ENCODE data around the gene OMP. TPM values are rescaled to one million over a fixed set of nuclear protein-coding genes. Genes with fewer than 3 reads are reported as not detected.

The OMP gene
- total and polyA plus RNA-seq, 2 donors (not counting 3 experiments of a cell fraction or from before 2014, with no cell fraction given), result 0.80 TPM; not detected in 1

DNA sequence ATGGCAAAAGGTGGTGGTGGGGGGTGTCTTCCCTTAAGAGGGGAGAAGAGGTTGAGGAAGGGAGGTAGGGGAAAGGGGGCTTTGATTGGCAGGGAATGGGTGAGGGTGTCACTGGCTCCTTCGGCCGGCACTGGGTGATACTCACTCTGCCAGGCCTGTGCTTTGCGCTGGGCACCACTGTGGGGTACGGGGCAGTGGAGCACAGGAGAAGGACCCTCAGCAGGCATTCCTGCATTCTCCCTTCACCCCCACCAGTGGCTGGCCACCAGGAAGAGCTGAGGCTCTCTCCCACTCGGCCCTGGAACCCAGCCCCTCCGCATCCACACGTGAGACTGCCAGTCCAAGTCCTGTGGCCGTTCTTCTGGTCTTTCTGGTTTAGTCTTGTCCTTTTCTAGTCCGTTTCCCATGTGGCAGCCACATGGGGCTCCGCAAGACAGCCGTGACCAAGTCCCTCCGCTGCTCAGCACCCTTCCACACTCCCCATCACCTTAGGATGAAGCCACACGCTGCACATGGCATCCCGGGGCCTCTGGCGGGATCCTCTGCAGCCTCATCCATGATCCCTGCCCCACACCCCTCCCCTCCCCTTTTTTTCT is 27.9 kb upstream of the OMP start:
- Histone ChIP-seq H3K9me1 (replicated peaks; ENCODE audit: control insufficient read depth, extremely low read depth, insufficient read depth, low read length) (no peaks in the 10 kb centered on the region), H3K4me2 (ENCODE audit: insufficient read depth, low read length) (no peak overlapping the region), H3K79me2 (ENCODE audit: control insufficient read depth, insufficient read depth, low read length) (no peaks in the 10 kb centered on the region), H3K4me1 (ENCODE audit: control insufficient read depth, extremely low read depth, insufficient read depth, low read length) (peaks cover 30% of the 10 kb centered on the region), H3K9ac (replicated peaks; ENCODE audit: extremely low read depth, insufficient read depth, low read length) (no peak overlapping the region), H2AFZ (ENCODE audit: low read depth, low read length) (no peak overlapping the region), H3K36me3 (ENCODE audit: control insufficient read depth in 2 of 2, extremely low read depth in 1 of 2, insufficient read depth in 2 of 2, low read length in 2 of 2) (no peaks in the 10 kb centered on the region), H3K27me3 (ENCODE audit: control insufficient read depth in 2 of 2, insufficient read depth in 2 of 2, low read length in 2 of 2) (no peaks in the 10 kb centered on the region), H3K4me3 (replicated peaks in 1 of 3; ENCODE audit: insufficient read depth in 1 of 3, low read depth in 1 of 3, low read length in 3 of 3) (no peak overlapping the region), H4K20me1 (replicated peaks; ENCODE audit: control insufficient read depth, extremely low read depth, insufficient read depth, low read length) (no peaks in the 10 kb centered on the region), H3K27ac (ENCODE audit: insufficient read depth, low read depth, low read length) (no peak overlapping the region), H3K9me3 (replicated peaks; ENCODE audit: control insufficient read depth, insufficient read depth, low read length) (no peaks in the 10 kb centered on the region)
- intact Hi-C loops (cut with micrococcal nuclease) (no loop called here), dilution Hi-C loops (cut with MboI; ENCODE audit: extremely low pct_ligation_motif_present, low sequenced_read_pairs) (no loop called here)
- TF ChIP-seq EZH2 (IDR thresholded peaks at IDR 0.05; ENCODE audit: borderline replicate concordance, low read depth, low read length, severe bottlenecking) (no peak), POLR2AphosphoS5 (IDR thresholded peaks at IDR 0.05; ENCODE audit: insufficient read depth, low read depth, low read length) (no peak), JUN (IDR thresholded peaks at IDR 0.05; ENCODE audit: borderline replicate concordance, insufficient read depth, insufficient read length, low read depth) (no peak), POLR2A (IDR thresholded peaks at IDR 0.05; ENCODE audit: low read depth, low read length) (no peak), GATA2 (IDR thresholded peaks at IDR 0.05; ENCODE audit: insufficient read depth, insufficient read length, low read depth, low read length) (no peak), MAX (IDR thresholded peaks at IDR 0.05; ENCODE audit: insufficient read depth, insufficient read length) (no peak), MYC (IDR thresholded peaks at IDR 0.05; ENCODE audit: low read depth, low read length) (no peak), FOS (IDR thresholded peaks at IDR 0.05; ENCODE audit: borderline replicate concordance, insufficient read depth, low read length) (no peak)
- TF ChIP-seq, protein P1, sequence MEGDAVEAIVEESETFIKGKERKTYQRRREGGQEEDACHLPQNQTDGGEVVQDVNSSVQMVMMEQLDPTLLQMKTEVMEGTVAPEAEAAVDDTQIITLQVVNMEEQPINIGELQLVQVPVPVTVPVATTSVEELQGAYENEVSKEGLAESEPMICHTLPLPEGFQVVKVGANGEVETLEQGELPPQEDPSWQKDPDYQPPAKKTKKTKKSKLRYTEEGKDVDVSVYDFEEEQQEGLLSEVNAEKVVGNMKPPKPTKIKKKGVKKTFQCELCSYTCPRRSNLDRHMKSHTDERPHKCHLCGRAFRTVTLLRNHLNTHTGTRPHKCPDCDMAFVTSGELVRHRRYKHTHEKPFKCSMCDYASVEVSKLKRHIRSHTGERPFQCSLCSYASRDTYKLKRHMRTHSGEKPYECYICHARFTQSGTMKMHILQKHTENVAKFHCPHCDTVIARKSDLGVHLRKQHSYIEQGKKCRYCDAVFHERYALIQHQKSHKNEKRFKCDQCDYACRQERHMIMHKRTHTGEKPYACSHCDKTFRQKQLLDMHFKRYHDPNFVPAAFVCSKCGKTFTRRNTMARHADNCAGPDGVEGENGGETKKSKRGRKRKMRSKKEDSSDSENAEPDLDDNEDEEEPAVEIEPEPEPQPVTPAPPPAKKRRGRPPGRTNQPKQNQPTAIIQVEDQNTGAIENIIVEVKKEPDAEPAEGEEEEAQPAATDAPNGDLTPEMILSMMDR (IDR thresholded peaks at IDR 0.05; ENCODE audit: extremely low read depth in 1 of 2, insufficient read depth in 1 of 2, low read depth in 1 of 2, low read length in 2 of 2), result no peak
- FAIRE-seq, result no peak
- ChIA-PET POLR2A (no interaction called here), CTCF (interaction anchor here (1.8 to 3.4 kb wide), 3 partner anchors 16 to 27 kb away, joined by 8 to 44 read pairs (median 40); no protein-coding TSS in a partner anchor)
- BruUV-seq (replicated peaks), result no TSS peak
- no peak for DNase-seq (ENCODE audit: low read depth, low spot score)

Measured in endothelial cell of umbilical vein (primary cell).